Measurements from ENCODE around the gene TNS3. TPM values are rescaled to one million over a fixed set of nuclear protein-coding genes. Genes with fewer than 3 reads are reported as not detected.
A peak's percentile ranks its signal among the peaks of the same experiment; 100 is the strongest.

The TNS3 gene
- total and polyA plus RNA-seq, 2 experiments from 2014 or later, result 2.7 to 5.7 TPM

GRCh38 chr7:47439181-47439667, 142.7 kb downstream of the TNS3 start:
- Histone ChIP-seq H3K27ac (no peak overlapping the region), H3K9me3 (ENCODE audit: low read depth) (no peaks in the 10 kb centered on the region), H3K36me3 (no peaks in the 10 kb centered on the region), H3K27me3 (no peaks in the 10 kb centered on the region), H3K4me1 (ENCODE audit: low read depth) (no peaks in the 10 kb centered on the region), H3K4me3 (no peak overlapping the region)
- no peak for DNase-seq (ENCODE audit: low read depth in 1 of 2, low spot score in 1 of 2)
- TF ChIP-seq CTCF (IDR thresholded peaks at IDR 0.05; ENCODE audit: low read depth, low read length), result no peak

GRCh38 chr7:47438411-47439029, 143.4 kb downstream of the TNS3 start:
- DNase-seq (ENCODE audit: low read depth in 1 of 2, low spot score in 1 of 2), result no peak
- TF ChIP-seq CTCF (IDR thresholded peaks at IDR 0.05; ENCODE audit: low read depth, low read length), result no peak
- no peaks in the 10 kb centered on the region for H3K4me1 ChIP-seq (ENCODE audit: low read depth)
- H3K27ac ChIP-seq, result no peak overlapping the region
- no peaks in the 10 kb centered on the region for H3K36me3 ChIP-seq
- no peak overlapping the region for H3K4me3 ChIP-seq
- no peaks in the 10 kb centered on the region for H3K27me3 ChIP-seq
- no peaks in the 10 kb centered on the region for H3K9me3 ChIP-seq (ENCODE audit: low read depth)

GRCh38 chr7:47435889-47436312, 146.0 kb downstream of the TNS3 start:
- Histone ChIP-seq H3K4me3 (no peak overlapping the region), H3K4me1 (ENCODE audit: low read depth) (no peaks in the 10 kb centered on the region), H3K36me3 (no peaks in the 10 kb centered on the region), H3K27me3 (no peaks in the 10 kb centered on the region), H3K9me3 (ENCODE audit: low read depth) (no peaks in the 10 kb centered on the region), H3K27ac (no peak overlapping the region)
- TF ChIP-seq CTCF (IDR thresholded peaks at IDR 0.05; ENCODE audit: low read depth, low read length), result peak; percentile 80
- peak; percentile 76 to 88 for DNase-seq (ENCODE audit: low read depth in 1 of 2, low spot score in 1 of 2)

- no peaks in the 10 kb centered on the region for H3K27me3 ChIP-seq
- H3K36me3 ChIP-seq, result no peaks in the 10 kb centered on the region
Observed at GRCh38 chr7:47433564-47433895, 148.4 kb downstream of the TNS3 start.

GRCh38 chr7:47432671-47433563, 149.0 kb downstream of the TNS3 start:
- H3K36me3 ChIP-seq, result no peaks in the 10 kb centered on the region
- no peaks in the 10 kb centered on the region for H3K27me3 ChIP-seq
- no peaks in the 10 kb centered on the region for H3K9me3 ChIP-seq (ENCODE audit: low read depth)
- no peaks in the 10 kb centered on the region for H3K4me1 ChIP-seq (ENCODE audit: low read depth)
- no peak overlapping the region for H3K4me3 ChIP-seq
- TF ChIP-seq CTCF (IDR thresholded peaks at IDR 0.05; ENCODE audit: low read depth, low read length), result no peak
- no peak overlapping the region for H3K27ac ChIP-seq
- DNase-seq (ENCODE audit: low read depth in 1 of 2, low spot score in 1 of 2), result no peak

More at GRCh38 chr7:47433564-47433895, 148.4 kb downstream of the TNS3 start:
- no peak for DNase-seq (ENCODE audit: low read depth in 1 of 2, low spot score in 1 of 2)
- no peak overlapping the region for H3K4me3 ChIP-seq
- no peak for TF ChIP-seq CTCF (IDR thresholded peaks at IDR 0.05; ENCODE audit: low read depth, low read length)
- no peaks in the 10 kb centered on the region for H3K9me3 ChIP-seq (ENCODE audit: low read depth)
- H3K27ac ChIP-seq, result no peak overlapping the region
- H3K4me1 ChIP-seq (ENCODE audit: low read depth), result no peaks in the 10 kb centered on the region

Data from cardiac muscle cell (in vitro differentiated cells and primary cell).